SK-N-MC (cell line): ENCODE measurements around the gene LANCL2.

Source experiments
- EZH2 ChIP-seq: fragments of 200-600 bp; sonication (generic); IDR thresholded peaks from one replicate; pipeline ENCODE4 v1.6.1; 2017; ENCODE audit warnings: antibody characterized with exemption
- FOXP2 ChIP-seq: optimal IDR thresholded peaks from 2 replicates; pipeline ENCODE3; 2011; ENCODE audit warnings: mild to moderate bottlenecking, moderate library complexity; ENCODE audit not compliant: insufficient read depth; ENCODE audit errors: extremely low read length, control extremely low read depth
- POLR2AphosphoS5 ChIP-seq: IDR thresholded peaks from 2 replicates; pipeline ENCODE4 v1.6.1; 2012; ENCODE audit warnings: mild to moderate bottlenecking, low read depth, low read length, borderline replicate concordance

DNA sequence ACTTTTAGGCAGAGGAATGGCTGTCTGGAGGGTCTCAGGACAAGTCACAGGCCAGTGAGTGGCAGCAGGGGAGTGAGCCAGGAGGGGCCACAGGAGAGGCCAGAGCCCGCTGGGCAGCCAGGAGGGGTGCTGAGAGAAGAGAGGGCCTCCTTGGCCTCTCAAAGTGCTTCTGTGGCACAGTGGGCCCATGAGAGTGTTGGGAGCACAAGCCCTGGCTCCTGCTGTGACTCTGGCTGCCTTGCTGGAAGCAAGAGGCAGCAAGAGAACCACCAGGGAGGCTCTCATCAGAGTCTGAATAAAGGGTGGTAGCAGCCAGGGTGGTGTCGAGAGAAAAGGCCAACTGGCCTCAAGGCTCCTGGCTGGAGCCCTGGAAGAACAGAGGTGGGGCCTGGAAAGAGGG lies 116.0 kb downstream of the LANCL2 start:
- no peak for TF ChIP-seq EZH2
- no peak for TF ChIP-seq POLR2AphosphoS5
- TF ChIP-seq FOXP2: no peak
